NOMO-1 treated with dmso at 0.1 percent for 144 hours (cell line): Measurements from ENCODE around the gene LHFPL6.

Source experiments
- DNase-seq: peaks from one replicate; lab custom pipeline; 2025; ENCODE audit not compliant: unreplicated experiment; lab: John Stamatoyannopoulos, UW

LHFPL6 gene

DNA sequence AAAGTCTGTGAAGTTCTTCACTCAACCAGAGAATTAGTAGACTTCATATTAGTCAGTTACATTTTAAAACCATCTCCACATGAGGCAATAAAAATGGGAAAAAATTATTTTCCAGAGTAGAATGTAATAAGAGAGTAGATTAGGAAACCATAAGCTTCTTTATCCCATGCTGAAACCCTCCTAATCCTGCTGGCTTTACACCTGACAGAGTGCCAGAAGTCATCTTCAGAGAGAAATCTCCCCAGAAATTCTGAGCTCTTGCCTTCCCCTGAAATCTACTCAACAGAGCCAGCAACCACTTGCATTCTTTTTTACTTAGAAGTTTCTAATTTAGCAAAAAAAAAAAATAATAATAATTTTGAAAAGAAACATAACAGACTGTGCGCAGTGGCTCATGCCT lies 284.8 kb downstream of the LHFPL6 start:
- DNase-seq, result no peak

DNA sequence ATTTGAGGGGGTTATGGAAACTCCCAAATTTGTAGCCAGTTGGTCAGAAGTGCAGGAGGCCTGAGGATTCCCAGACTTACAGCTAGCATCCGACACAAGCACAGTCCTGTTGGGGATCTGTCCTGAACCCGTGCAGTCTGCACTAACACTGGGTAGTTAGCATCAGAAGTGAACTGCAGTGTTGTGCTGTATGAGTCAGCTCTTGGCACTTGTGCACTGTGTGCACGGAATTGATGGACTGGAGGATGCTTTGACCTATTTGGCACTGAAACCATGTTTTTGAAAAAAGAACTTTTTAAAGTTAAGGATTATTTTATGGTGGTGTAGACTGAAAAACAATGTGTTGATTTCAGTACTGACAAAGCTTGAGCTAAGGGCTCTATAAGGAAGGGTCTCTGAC lies 285.7 kb downstream of the LHFPL6 start:
- no peak for DNase-seq

DNA sequence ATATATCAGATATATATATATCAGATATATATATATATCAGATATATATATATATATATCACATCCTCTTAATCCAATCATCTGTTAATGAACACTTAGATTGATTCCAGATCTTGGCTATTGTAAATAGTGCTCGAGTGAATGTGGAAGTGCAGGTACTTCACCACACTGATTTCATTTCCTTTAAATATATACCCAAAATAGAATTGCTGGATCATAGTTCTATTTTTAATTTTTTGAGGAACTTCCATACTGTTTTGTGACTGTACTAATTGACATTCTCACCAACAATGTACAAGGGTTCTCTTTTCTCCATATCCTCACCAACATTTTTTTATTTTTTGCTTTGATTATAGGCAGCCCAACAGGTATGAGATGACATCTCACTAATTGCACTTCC lies 287.2 kb downstream of the LHFPL6 start:
- no peak for DNase-seq

DNA sequence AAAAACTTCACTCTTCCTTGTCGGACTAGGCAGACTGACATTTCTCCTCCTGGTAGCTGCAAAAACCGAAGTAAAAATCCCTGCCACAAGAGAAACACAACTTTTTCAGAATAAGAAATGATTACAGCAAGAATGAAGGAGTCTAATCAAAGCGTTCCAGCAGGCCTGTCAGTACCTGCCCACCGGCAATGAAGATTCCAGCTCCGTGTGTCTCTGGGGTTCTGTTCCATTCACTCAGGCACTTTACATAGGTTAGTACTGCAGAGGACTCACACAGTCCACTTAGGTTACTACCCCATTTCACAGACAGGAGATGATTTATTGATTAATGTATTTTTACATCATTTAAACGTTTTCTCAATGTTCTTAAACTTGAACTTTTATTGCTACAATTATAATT lies 289.3 kb downstream of the LHFPL6 start:
- DNase-seq, result no peak

DNA sequence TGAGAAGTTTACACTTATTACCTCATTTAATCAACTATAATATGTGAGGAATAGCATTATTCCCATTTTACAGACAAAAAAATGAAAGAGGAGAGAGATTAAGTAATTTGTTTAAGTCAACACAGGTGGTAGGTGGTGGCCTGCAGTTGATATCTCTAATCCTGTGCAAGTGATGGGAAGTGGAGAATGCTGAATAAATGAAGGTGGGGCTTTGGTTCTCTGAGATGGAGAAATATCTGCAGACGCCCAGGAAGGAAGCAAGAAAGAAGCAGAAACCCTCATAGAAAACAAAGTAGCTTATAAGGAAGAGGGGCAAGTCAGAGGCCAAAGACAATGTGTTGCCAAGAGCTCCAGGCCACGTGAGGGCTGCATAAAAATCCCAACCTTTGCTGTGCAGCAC lies 290.4 kb downstream of the LHFPL6 start:
- no peak for DNase-seq

DNA sequence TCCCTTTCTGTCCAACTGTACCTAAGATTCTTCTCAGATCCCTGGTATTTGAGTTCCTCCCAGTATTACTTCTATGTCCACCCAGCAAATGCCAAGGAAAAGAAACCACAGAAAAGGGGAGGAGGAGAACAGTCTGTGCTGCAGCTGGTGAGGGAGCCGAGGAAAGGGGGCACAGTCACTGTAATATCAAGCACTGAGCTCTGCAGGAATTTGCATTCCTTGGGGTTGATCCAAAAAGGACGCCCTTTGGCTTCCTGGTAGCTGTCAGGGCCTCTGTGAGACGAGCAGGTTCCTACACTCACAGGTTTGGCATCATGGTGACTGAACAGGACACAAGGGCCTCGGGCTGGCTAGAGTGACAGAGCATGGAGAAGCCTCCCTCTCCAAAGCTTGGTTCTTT lies 291.4 kb downstream of the LHFPL6 start:
- DNase-seq, result no peak

DNA sequence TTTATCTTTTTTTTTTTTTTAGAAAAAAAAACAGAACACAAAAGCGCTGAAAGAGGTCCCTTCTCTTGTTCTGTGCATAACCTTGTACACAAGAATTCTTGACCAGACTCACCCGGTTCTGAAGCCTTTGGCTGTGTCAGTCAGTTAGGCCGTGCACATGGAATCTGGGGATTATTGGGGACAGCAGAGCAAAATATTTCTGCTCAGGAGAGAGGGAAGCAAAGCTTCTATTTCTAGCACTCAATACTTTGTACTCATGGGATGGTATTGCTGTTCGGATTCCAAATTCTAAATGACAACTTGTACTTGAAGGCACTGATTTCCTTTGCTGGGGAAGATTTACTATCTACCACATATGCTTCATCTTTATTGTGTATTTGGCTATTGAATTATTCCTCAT lies 292.0 kb downstream of the LHFPL6 start:
- no peak for DNase-seq

DNA sequence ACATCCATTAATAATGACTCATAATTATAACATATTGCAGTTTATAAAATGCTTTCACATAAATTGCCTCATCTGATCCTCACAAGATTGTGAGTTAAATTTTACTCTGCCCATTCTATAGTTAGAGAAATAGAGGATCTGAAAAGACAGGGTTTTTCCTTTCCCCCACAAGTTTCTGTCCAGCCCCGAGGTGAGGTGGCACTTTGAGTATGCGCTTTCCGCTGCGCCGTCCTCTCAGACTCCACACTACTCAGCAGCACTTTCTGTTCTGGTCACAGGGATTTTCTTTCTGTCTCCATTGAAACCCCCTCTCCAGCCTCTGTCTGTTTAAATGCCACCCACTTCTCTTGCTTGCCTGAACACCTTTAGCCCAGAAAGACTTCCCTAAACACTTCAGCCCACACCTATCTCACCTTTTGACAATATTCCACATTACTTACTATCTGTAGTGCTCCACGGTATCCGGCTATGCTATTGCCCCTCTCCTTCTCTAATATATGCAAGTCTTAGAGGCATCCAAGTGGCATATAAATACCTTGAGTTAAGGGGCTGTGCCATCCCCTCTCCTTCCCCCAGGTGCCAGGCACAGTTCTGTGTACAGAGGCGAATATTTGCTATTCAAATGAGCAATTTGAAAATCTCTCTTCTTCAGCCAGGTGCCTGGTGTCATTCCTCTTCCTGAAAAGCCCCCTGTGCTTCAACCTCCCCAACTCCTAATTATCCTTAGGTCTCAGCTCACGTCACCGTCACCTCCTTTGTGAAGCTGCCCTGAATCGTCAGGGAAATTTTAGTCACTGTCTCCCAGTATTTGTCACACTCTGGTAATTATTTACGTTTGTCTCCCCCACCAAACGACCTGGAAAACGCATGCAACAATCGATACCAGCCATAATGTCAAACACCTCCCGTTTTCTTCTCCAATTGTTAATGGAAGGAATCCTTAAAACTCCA lies 296.1 kb downstream of the LHFPL6 start:
- no peak for DNase-seq

DNA sequence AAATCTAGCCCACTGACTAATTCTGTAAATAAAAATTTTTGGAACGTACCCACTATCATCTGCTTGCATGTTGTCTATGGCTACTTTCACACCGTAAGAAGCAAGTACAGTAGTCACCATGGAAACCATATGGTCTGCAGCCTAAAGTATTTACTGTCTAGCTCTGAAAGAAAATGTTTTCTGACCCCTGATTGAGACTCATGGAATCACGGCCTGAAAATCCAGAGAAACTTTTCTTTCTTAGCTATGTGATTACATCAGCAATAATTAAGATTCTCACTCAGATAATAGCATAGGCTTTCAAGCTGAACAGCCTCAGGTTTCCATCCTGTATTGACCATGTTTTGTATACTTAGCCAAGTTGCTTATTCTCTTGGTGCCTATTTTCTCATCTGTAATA lies 300.2 kb downstream of the LHFPL6 start:
- no peak for DNase-seq

DNA sequence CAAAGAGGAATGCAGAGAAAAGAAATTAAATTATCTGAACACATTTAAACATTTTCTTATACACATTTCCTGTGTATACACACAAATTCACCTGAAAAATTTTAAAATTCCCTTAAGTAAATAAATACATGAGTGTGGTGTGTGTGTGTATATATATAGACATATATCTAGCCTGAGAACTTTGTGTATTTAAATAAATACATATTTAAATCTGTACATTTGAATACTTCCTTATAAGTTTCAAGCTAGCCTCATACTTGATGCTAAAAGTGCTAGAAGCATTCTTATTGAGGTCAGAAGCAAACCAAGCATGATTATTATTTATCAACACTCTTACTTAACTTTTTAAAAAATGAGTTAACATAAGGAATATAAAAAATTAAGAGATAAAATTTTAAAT lies 304.0 kb downstream of the LHFPL6 start:
- DNase-seq, result no peak

DNA sequence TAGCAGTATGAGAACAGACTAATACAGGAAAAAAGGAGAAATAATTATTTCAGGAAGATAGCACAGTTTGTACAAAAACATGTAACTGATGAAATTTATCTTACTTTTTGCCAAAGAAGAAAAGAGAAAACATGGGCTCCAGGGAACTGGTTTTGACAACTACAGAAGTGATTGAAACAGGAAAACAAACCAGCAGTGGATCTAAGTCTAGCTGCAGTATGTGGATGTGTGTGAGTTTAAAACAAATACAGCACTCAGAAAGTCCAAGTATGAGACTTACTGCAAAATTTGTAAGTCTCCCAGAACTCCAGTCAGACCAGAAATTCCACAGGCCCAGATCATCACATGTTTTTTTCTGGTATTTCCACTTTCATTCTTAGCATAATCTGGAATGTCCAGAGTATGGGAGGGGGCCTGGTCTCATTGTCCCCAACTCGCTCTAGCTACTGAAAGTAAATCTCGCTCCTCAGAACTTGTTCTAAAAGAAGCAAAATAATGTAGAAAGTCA lies 305.3 kb downstream of the LHFPL6 start:
- no peak for DNase-seq

DNA sequence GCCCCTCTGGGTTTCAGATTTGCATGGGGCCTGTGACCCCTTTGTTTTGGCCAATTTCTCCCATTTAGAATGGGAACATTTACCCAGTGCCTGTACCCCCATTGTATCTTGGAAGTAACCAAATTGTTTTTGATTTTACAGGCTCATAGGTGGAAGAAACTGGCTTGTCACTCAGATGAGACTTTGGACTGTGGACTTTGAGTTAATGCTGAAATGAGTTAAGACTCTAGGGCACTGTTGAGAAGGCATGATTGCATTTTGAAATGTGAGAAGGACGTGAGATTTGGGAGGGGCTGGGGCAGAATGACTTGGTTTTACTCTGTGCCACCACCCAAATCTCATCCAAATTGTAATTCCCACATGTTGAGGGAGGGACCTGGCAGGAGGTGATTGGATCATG lies 306.0 kb downstream of the LHFPL6 start:
- no peak for DNase-seq

DNA sequence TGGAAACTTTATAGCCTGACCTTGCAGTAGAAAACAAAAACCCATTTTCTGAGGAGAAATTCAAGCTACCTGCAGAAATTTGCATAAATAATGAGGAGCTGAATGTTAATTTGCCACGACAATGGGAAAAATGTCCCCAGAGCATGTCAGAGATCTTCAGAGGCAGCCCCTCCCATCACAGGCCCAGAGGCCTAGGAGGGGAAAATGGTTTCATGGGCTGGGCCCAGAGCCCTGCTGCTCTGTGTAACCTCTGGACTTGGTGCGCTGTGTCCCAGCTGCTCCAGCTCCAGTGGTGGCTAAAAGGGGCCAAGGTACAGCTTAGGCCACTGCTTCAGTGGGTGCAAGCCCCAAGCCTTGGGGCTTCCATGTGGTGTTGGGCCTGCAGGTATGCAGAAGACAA lies 306.8 kb downstream of the LHFPL6 start:
- DNase-seq, result no peak
